Esophagus muscularis mucosa (tissue), 4 donors: Measurements from ENCODE around the gene XIST. TPM values are rescaled to one million over a fixed set of nuclear protein-coding genes. Genes with fewer than 3 reads are reported as not detected.
"Not testable (repeated sequence)": the region's sequence is repeated elsewhere in the genome, so short reads cannot be mapped to it uniquely, and the experiment has no call there.

Experiments
- DNase-seq: peaks from one replicate; pipeline ENCODE4 v3.0.0-alpha.2; 2017; ENCODE audit errors: extremely low spot score
- H3K27ac ChIP-seq, 4 donors: fragments of 200-600 bp; sonication (generic); replicated peaks in 1 of 4; 1 replicate in 3 of 4; 2 replicates in 1 of 4; pipeline ENCODE4 v1.5.1; 2016 to 2019; ENCODE audit warnings: mild to moderate bottlenecking in 1 of 4
- H3K27me3 ChIP-seq, 4 donors: fragments of 200-600 bp; sonication (generic); one replicate each; pipeline versions ENCODE4 v1.5.1 to v1.6.0; 2016 to 2019
- H3K36me3 ChIP-seq, 4 donors: fragments of 200-600 bp; sonication (generic); one replicate each; pipeline ENCODE4 v1.5.1; 2016 to 2019
- H3K4me1 ChIP-seq, 4 donors: fragments of 200-600 bp; sonication (generic); one replicate each; pipeline ENCODE4 v1.5.1; 2016 to 2019
- H3K4me3 ChIP-seq, 4 donors: fragments of 200-600 bp; sonication (generic); 1 replicate in 2 of 4; 2 replicates in 2 of 4; pipeline ENCODE4 v1.5.1; 2016 to 2019; ENCODE audit warnings: mild to moderate bottlenecking in 4 of 4, moderate library complexity in 1 of 4
- H3K9me3 ChIP-seq, 4 donors: fragments of 200-600 bp; sonication (generic); 1 replicate in 3 of 4; 2 replicates in 1 of 4; pipeline ENCODE4 v1.5.1; 2016 to 2019
- CTCF ChIP-seq, 3 experiments: fragments of 200-600 bp in 2 of 3; fragments of 450-650 bp in 1 of 3; sonication (generic) in 2 of 3; IDR thresholded peaks; one replicate each; pipeline ENCODE4 v1.5.1; 2017 to 2019; ENCODE audit warnings: antibody characterized with exemption in 3 of 3, mild to moderate bottlenecking in 2 of 3, moderate library complexity in 1 of 3
- EP300 ChIP-seq: sonication (generic); formaldehyde crosslinking; IDR thresholded peaks from one replicate; pipeline ENCODE4 v1.6.1; 2017; ENCODE audit warnings: antibody characterized with exemption
- POLR2A ChIP-seq: fragments of 450-650 bp; IDR thresholded peaks from one replicate; pipeline ENCODE4 v1.6.1; 2017; ENCODE audit warnings: antibody characterized with exemption, moderate library complexity, mild to moderate bottlenecking, low read depth
- POLR2AphosphoS5 ChIP-seq, 2 donors: sonication (generic); formaldehyde crosslinking; IDR thresholded peaks; one replicate each; pipeline ENCODE4 v1.6.1; 2017; ENCODE audit warnings: antibody characterized with exemption in 2 of 2
- WGBS: methylation state at CpG from one replicate; pipeline ENCODE4 v1.1.5; 2018; 5-methylcytosine and 5-hydroxymethylcytosine counted together
- intact Hi-C: fragments of 100-400 bp; cut with DNase I; formaldehyde crosslinking; loops from one replicate; pipeline ENCODE4 v1.15.1; 2023
- total RNA-seq, 4 donors: library from RNA; depleted of rRNA; stranded (reverse); fragments of >200 nt; gene quantifications; one replicate each; pipeline versions ENCODE4 v1.1.0 to v1.2.1, GENCODE V29; 2016

Gene XIST
- total RNA-seq, 4 donors from 2014 or later: 1.3 to 130 (median 39.4) TPM

- no peak for DNase-seq
- Histone ChIP-seq H3K9me3 (no peaks in the 10 kb centered on the region), H3K27me3 (no peaks in the 10 kb centered on the region), H3K36me3 (peaks cover 0 to 57% (median 11%) of the 10 kb centered on the region in 4 donors), H3K27ac (no peak overlapping the region), H3K4me1 (no peaks in the 10 kb centered on the region), H3K4me3 (no peak overlapping the region)
- TF ChIP-seq POLR2A (no peak), EP300 (no peak), POLR2AphosphoS5 (IDR thresholded peaks at IDR 0.05) (no peak)
- intact Hi-C loops: no loop called here
- 50% methylated on average over 1 of the region's 1 CpG for WGBS
Measured at GRCh38 chrX:73825569-73825968, 26.9 kb downstream of the XIST start.

GRCh38 chrX:73823473-73824004 lies 29.0 kb downstream of the XIST start:
- intact Hi-C loops: no loop called here
- Histone ChIP-seq H3K27me3 (no peaks in the 10 kb centered on the region), H3K36me3 (peaks cover 0 to 44% (median 10%) of the 10 kb centered on the region in 4 donors)

GRCh38 chrX:73822775-73823174 lies 29.7 kb downstream of the XIST start:
- H3K4me3 ChIP-seq: no peak overlapping the region
- intact Hi-C loops: no loop called here
- H3K4me1 ChIP-seq: no peaks in the 10 kb centered on the region
- WGBS: 82% methylated on average over 4 of the region's 4 CpGs
- peaks cover 0 to 39% (median 10%) of the 10 kb centered on the region in 4 donors for H3K36me3 ChIP-seq
- no peaks in the 10 kb centered on the region for H3K27me3 ChIP-seq
- no peaks in the 10 kb centered on the region for H3K9me3 ChIP-seq
- DNase-seq: no peak
- no peak overlapping the region for H3K27ac ChIP-seq
- no peak for TF ChIP-seq CTCF (IDR thresholded peaks at IDR 0.05)

More at GRCh38 chrX:73823473-73824004, 29.0 kb downstream of the XIST start:
- H3K4me3 ChIP-seq: no peak overlapping the region
- no peaks in the 10 kb centered on the region for H3K9me3 ChIP-seq
- DNase-seq: no peak
- H3K27ac ChIP-seq: no peak overlapping the region
- H3K4me1 ChIP-seq: no peaks in the 10 kb centered on the region
- 85% methylated on average over 2 of the region's 2 CpGs for WGBS
- TF ChIP-seq POLR2A: no peak
- TF ChIP-seq CTCF (IDR thresholded peaks at IDR 0.05): no peak
- no peak for TF ChIP-seq EP300
- no peak for TF ChIP-seq POLR2AphosphoS5 (IDR thresholded peaks at IDR 0.05)

- WGBS: 88% methylated on average over 4 of the region's 4 CpGs
- intact Hi-C loops: no loop called here
- TF ChIP-seq POLR2A (no peak), POLR2AphosphoS5 (IDR thresholded peaks at IDR 0.05) (no peak), CTCF (IDR thresholded peaks at IDR 0.05) (no peak), EP300 (no peak)
- DNase-seq: no peak
- no peak overlapping the region for H3K27ac ChIP-seq
- no peaks in the 10 kb centered on the region for H3K9me3 ChIP-seq
- H3K4me3 ChIP-seq: no peak overlapping the region
- H3K4me1 ChIP-seq: no peaks in the 10 kb centered on the region
- H3K27me3 ChIP-seq: no peaks in the 10 kb centered on the region
- H3K36me3 ChIP-seq: peaks cover 0 to 34% (median 8%) of the 10 kb centered on the region in 4 donors
Measured at GRCh38 chrX:73821921-73822559, 30.5 kb downstream of the XIST start.

GRCh38 chrX:73819864-73820558 lies 32.5 kb downstream of the XIST start:
- H3K27ac ChIP-seq, intact Hi-C loops, DNase-seq, H3K9me3 ChIP-seq, H3K4me3 ChIP-seq, H3K27me3 ChIP-seq, H3K4me1 ChIP-seq: not testable (repeated sequence)
- WGBS: 91% methylated on average over 10 of the region's 10 CpGs
- H3K36me3 ChIP-seq: peaks cover 0 to 14% (median 0%) of the 10 kb centered on the region in 4 donors
